ENCODE results near the gene TMEM200A. TPM values are rescaled to one million over a fixed set of nuclear protein-coding genes. Genes with fewer than 3 reads are reported as not detected.

The TMEM200A gene
- total RNA-seq, 1 experiment from 2014 or later, result not detected

DNA sequence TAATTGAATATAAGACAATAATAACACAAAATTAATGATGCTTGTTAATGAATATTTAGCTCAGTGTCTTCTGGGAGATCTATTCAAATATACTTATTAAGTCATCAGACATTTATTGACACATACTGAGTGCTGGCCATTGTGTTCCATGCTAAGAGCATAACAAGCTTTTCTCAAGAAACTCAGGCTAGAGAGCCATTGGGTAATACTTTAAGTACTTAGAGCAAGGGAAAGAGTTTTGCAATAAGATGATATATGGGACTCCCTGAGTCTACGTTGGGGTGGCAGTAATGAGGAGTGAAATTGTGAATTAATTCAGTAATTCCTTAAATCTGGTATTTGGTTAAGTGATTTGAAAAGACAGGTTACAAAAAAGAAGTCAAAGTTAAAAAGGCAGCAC, 11.1 kb downstream of the TMEM200A start:
- Histone ChIP-seq H3K27me3 (ENCODE audit: insufficient read depth, low read depth) (no peaks in the 10 kb centered on the region), H4K20me1 (ENCODE audit: insufficient read depth) (no peaks in the 10 kb centered on the region), H3K4me2 (no peak overlapping the region), H3K4me3 (no peak overlapping the region), H3K4me1 (replicated peaks; ENCODE audit: insufficient read depth) (no peaks in the 10 kb centered on the region), H3K9me2 (ENCODE audit: insufficient read depth) (no peaks in the 10 kb centered on the region; the same call in 1 of the 2 replicates), H3K36me3 (ENCODE audit: low read depth) (no peaks in the 10 kb centered on the region), H3K79me2 (ENCODE audit: low read depth) (no peaks in the 10 kb centered on the region), H3F3A (ENCODE audit: insufficient read depth, low read depth) (no peaks in the 10 kb centered on the region), H3K9me3 (ENCODE audit: insufficient read depth, low read depth) (no peaks in the 10 kb centered on the region), H3K27ac (no peak overlapping the region), H2AFZ (no peak overlapping the region)
- BruUV-seq (replicated peaks), result no TSS peak
- TF ChIP-seq EZH2 (IDR thresholded peaks at IDR 0.05; ENCODE audit: low read depth), result no peak
- TF ChIP-seq, protein P1, sequence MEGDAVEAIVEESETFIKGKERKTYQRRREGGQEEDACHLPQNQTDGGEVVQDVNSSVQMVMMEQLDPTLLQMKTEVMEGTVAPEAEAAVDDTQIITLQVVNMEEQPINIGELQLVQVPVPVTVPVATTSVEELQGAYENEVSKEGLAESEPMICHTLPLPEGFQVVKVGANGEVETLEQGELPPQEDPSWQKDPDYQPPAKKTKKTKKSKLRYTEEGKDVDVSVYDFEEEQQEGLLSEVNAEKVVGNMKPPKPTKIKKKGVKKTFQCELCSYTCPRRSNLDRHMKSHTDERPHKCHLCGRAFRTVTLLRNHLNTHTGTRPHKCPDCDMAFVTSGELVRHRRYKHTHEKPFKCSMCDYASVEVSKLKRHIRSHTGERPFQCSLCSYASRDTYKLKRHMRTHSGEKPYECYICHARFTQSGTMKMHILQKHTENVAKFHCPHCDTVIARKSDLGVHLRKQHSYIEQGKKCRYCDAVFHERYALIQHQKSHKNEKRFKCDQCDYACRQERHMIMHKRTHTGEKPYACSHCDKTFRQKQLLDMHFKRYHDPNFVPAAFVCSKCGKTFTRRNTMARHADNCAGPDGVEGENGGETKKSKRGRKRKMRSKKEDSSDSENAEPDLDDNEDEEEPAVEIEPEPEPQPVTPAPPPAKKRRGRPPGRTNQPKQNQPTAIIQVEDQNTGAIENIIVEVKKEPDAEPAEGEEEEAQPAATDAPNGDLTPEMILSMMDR (conservative IDR thresholded peaks at IDR 0.05), result no peak
- CTCF ChIA-PET, result no interaction called here
- POLR2A ChIA-PET (ENCODE audit: unreplicated experiment), result no interaction called here
- peak in 1 of 2 experiments; percentile 26 for DNase-seq
- intact Hi-C loops (cut with micrococcal nuclease; ENCODE audit: unreplicated experiment), result no loop called here

DNA sequence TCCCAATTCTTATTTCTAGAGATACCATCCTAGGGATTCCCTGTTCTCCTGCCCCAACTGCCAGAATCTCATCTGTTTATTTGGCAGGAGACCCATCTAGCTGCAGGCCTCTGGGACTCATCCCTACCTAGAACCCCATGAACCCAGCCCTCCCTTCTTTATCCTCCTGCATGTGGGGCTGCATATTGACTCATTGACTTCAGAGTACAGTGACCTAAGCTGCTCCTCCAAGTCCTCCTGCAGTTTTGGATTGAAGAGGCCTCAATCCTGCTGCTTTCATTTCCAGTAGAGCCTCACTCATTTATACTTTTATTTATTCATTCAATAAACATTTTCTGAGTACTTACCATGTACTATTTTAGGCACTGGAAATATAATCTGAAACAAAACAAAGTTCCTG, 11.6 kb downstream of the TMEM200A start:
- CTCF ChIA-PET, result no interaction called here
- POLR2A ChIA-PET (ENCODE audit: unreplicated experiment), result no interaction called here
- TF ChIP-seq, protein P1 (conservative IDR thresholded peaks at IDR 0.05), result no peak
- no peak for TF ChIP-seq EZH2 (IDR thresholded peaks at IDR 0.05; ENCODE audit: low read depth)
- no peak for DNase-seq
- Histone ChIP-seq H3K4me1 (replicated peaks; ENCODE audit: insufficient read depth) (no peaks in the 10 kb centered on the region), H3K9me2 (ENCODE audit: insufficient read depth) (no peaks in the 10 kb centered on the region; the same call in 1 of the 2 replicates), H4K20me1 (ENCODE audit: insufficient read depth) (no peaks in the 10 kb centered on the region), H3K79me2 (ENCODE audit: low read depth) (no peaks in the 10 kb centered on the region), H3K27ac (no peak overlapping the region), H3K36me3 (ENCODE audit: low read depth) (no peaks in the 10 kb centered on the region), H2AFZ (no peak overlapping the region), H3K4me3 (no peak overlapping the region), H3K27me3 (ENCODE audit: insufficient read depth, low read depth) (no peaks in the 10 kb centered on the region), H3K4me2 (no peak overlapping the region), H3F3A (ENCODE audit: insufficient read depth, low read depth) (no peaks in the 10 kb centered on the region), H3K9me3 (ENCODE audit: insufficient read depth, low read depth) (no peaks in the 10 kb centered on the region)
- BruUV-seq (replicated peaks), result no TSS peak
- intact Hi-C loops (cut with micrococcal nuclease; ENCODE audit: unreplicated experiment), result no loop called here

DNA sequence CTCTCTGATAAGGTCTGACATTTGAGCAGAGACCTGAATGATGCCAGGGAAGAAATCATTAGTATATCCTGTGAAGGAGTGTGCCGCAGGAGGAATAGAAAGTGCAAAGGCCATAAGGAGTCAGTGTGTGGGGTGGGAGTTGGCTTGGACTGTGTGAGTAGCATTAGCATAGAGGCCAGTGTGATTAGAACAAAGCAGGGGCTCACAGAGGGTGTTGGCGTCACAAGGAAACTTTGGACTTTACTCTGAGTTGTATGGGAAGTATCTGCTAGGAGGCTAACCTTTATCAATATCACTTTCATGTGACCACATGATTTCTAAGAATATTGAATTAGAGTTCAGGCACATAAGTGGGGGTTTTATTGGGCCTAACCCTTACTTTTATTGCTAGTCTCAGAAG, 12.1 kb downstream of the TMEM200A start:
- no peaks in the 10 kb centered on the region for H3K36me3 ChIP-seq (ENCODE audit: low read depth)
- H3K4me3 ChIP-seq, result no peak overlapping the region
- intact Hi-C loops (cut with micrococcal nuclease; ENCODE audit: unreplicated experiment), result no loop called here
- DNase-seq, result no peak
- H3K27ac ChIP-seq, result no peak overlapping the region
- no peaks in the 10 kb centered on the region for H3K4me1 ChIP-seq (replicated peaks; ENCODE audit: insufficient read depth)
- no peak overlapping the region for H2AFZ ChIP-seq
- no peaks in the 10 kb centered on the region for H3K9me3 ChIP-seq (ENCODE audit: insufficient read depth, low read depth)
- CTCF ChIA-PET, result no interaction called here
- BruUV-seq (replicated peaks), result no TSS peak
- H3K9me2 ChIP-seq (ENCODE audit: insufficient read depth), result no peaks in the 10 kb centered on the region; the same call in 1 of the 2 replicates
- H4K20me1 ChIP-seq (ENCODE audit: insufficient read depth), result no peaks in the 10 kb centered on the region
- no peaks in the 10 kb centered on the region for H3K79me2 ChIP-seq (ENCODE audit: low read depth)
- no peaks in the 10 kb centered on the region for H3F3A ChIP-seq (ENCODE audit: insufficient read depth, low read depth)
- H3K4me2 ChIP-seq, result no peak overlapping the region
- no peaks in the 10 kb centered on the region for H3K27me3 ChIP-seq (ENCODE audit: insufficient read depth, low read depth)
- TF ChIP-seq, protein P1 (conservative IDR thresholded peaks at IDR 0.05), result no peak
- no peak for TF ChIP-seq EZH2 (IDR thresholded peaks at IDR 0.05; ENCODE audit: low read depth)
- POLR2A ChIA-PET (ENCODE audit: unreplicated experiment), result no interaction called here
